H9 (cell line): ENCODE measurements around the gene AADAC. TPM values are rescaled to one million over a fixed set of nuclear protein-coding genes. Genes with fewer than 3 reads are reported as not detected.

Experiments
- DNase-seq: peaks from one replicate; pipeline ENCODE4 v3.0.0-alpha.2; 2017
- H2AFZ ChIP-seq: one replicate; pipeline ENCODE4 v1.6.1; 2013; ENCODE audit warnings: mild to moderate bottlenecking, low read length, control low read depth, moderate library complexity
- H2AK5ac ChIP-seq: 2 replicates; pipeline ENCODE4 v1.6.1; 2013; ENCODE audit warnings: low read length, control low read depth, mixed read lengths; ENCODE audit not compliant: insufficient read length
- H2BK120ac ChIP-seq: one replicate; pipeline ENCODE4 v1.6.1; 2013; ENCODE audit warnings: low read depth, mild to moderate bottlenecking, low read length, control low read depth, inconsistent platforms; ENCODE audit not compliant: poor library complexity, severe bottlenecking
- H2BK12ac ChIP-seq: 2 replicates; pipeline ENCODE4 v1.6.1; 2013; ENCODE audit warnings: low read length, control low read depth, mixed read lengths, low read depth; ENCODE audit not compliant: insufficient read length
- H2BK15ac ChIP-seq: 2 replicates; pipeline ENCODE4 v1.6.1; 2013; ENCODE audit warnings: low read depth, low read length, control low read depth
- H2BK20ac ChIP-seq: one replicate; pipeline ENCODE4 v1.6.1; 2013; ENCODE audit warnings: low read depth, mild to moderate bottlenecking, low read length, control low read depth, inconsistent platforms; ENCODE audit not compliant: poor library complexity, severe bottlenecking
- H2BK5ac ChIP-seq: 2 replicates; pipeline ENCODE4 v1.6.1; 2013; ENCODE audit warnings: low read length, control low read depth, mixed read lengths; ENCODE audit not compliant: insufficient read length
- H3K14ac ChIP-seq: 2 replicates; pipeline ENCODE4 v1.6.1; 2013; ENCODE audit warnings: low read length, control low read depth; ENCODE audit not compliant: insufficient read depth
- H3K18ac ChIP-seq: 2 replicates; pipeline ENCODE4 v1.6.1; 2013; ENCODE audit warnings: low read depth, mild to moderate bottlenecking, mixed read lengths, low read length, control low read depth; ENCODE audit not compliant: insufficient read length
- H3K23ac ChIP-seq: 2 replicates; pipeline ENCODE4 v1.6.1; 2013; ENCODE audit warnings: low read length, control low read depth, mixed read lengths, low read depth; ENCODE audit not compliant: insufficient read length
- H3K23me2 ChIP-seq: 2 replicates; pipeline ENCODE4 v1.6.1; 2013; ENCODE audit warnings: low read depth, mild to moderate bottlenecking, mixed read lengths, low read length, control low read depth; ENCODE audit not compliant: insufficient read length, poor library complexity, severe bottlenecking
- H3K27ac ChIP-seq: 2 replicates; pipeline ENCODE4 v1.5.1; 2013; ENCODE audit warnings: low read length, control low read depth, mixed read lengths, low read depth; ENCODE audit not compliant: insufficient read length
- H3K27me3 ChIP-seq: 2 replicates; pipeline ENCODE4 v1.6.1; 2013; ENCODE audit warnings: low read length, control low read depth, inconsistent platforms; ENCODE audit not compliant: insufficient read depth
- H3K4ac ChIP-seq: 2 replicates; pipeline ENCODE4 v1.6.1; 2013; ENCODE audit warnings: low read depth, mild to moderate bottlenecking, control low read depth, inconsistent platforms, low read length, moderate library complexity
- H3K4me1 ChIP-seq: 2 replicates; pipeline ENCODE4 v1.6.1; 2013; ENCODE audit warnings: low read length, control low read depth, inconsistent platforms; ENCODE audit not compliant: insufficient read depth
- H3K4me2 ChIP-seq: 2 replicates; pipeline ENCODE4 v1.6.1; 2013; ENCODE audit warnings: low read length, control low read depth, mixed read lengths; ENCODE audit not compliant: insufficient read length, insufficient read depth
- H3K56ac ChIP-seq: 2 replicates; pipeline ENCODE4 v1.6.1; 2013; ENCODE audit warnings: low read depth, mild to moderate bottlenecking, mixed read lengths, low read length, control low read depth; ENCODE audit not compliant: insufficient read length
- H3K79me1 ChIP-seq: 2 replicates; pipeline ENCODE4 v1.6.1; 2013; ENCODE audit warnings: low read depth, mild to moderate bottlenecking, moderate library complexity, low read length, control low read depth, inconsistent platforms; ENCODE audit not compliant: insufficient read depth, poor library complexity, severe bottlenecking
- H3K79me2 ChIP-seq: 2 replicates; pipeline ENCODE4 v1.6.1; 2013; ENCODE audit warnings: low read length, control low read depth, inconsistent platforms; ENCODE audit not compliant: insufficient read depth
- H3K9ac ChIP-seq: 2 replicates; pipeline ENCODE4 v1.6.1; 2013; ENCODE audit warnings: low read length, control low read depth, mixed read lengths; ENCODE audit not compliant: insufficient read length; ENCODE audit errors: extremely low read depth
- H3K9me3 ChIP-seq: one replicate; pipeline ENCODE4 v1.6.1; 2013; ENCODE audit warnings: low read depth, low read length, inconsistent platforms; ENCODE audit not compliant: control insufficient read depth
- H3T11ph ChIP-seq: one replicate; pipeline ENCODE4 v1.6.1; 2013; ENCODE audit warnings: mild to moderate bottlenecking, low read length, control low read depth, inconsistent platforms
- H4K20me1 ChIP-seq: one replicate; pipeline ENCODE4 v1.6.1; 2013; ENCODE audit not compliant: control insufficient read depth, insufficient read length, insufficient read depth
- H4K5ac ChIP-seq: 2 replicates; pipeline ENCODE4 v1.6.1; 2013; ENCODE audit warnings: low read depth, mild to moderate bottlenecking, mixed read lengths, low read length, control low read depth; ENCODE audit not compliant: insufficient read length
- H4K8ac ChIP-seq: replicated peaks from 2 replicates; pipeline ENCODE4 v1.6.1; 2013; ENCODE audit warnings: low read length, control low read depth, mixed read lengths, low read depth; ENCODE audit not compliant: insufficient read length
- H4K91ac ChIP-seq: 2 replicates; pipeline ENCODE4 v1.6.1; 2013; ENCODE audit warnings: low read depth, mild to moderate bottlenecking, moderate library complexity, mixed read lengths, low read length, control low read depth; ENCODE audit not compliant: insufficient read length
- H3K27ac Mint-ChIP-seq, 3 experiments: 2 replicates in 2 of 3; 3 replicates in 1 of 3; pipeline ENCODE4 v1.8.0; 2020 to 2021; ENCODE audit warnings: mixed read lengths in 3 of 3, mild to moderate bottlenecking in 1 of 3, moderate library complexity in 1 of 3
- H3K27me3 Mint-ChIP-seq: 2 replicates; pipeline ENCODE4 v1.8.0; 2021; ENCODE audit warnings: low read depth, mild to moderate bottlenecking, moderate library complexity, mixed read lengths
- H3K36me3 Mint-ChIP-seq, 3 experiments: 2 replicates in 2 of 3; 3 replicates in 1 of 3; pipeline ENCODE4 v1.8.0; 2020 to 2021; ENCODE audit warnings: low read depth in 3 of 3, mixed read lengths in 3 of 3; ENCODE audit not compliant: insufficient read depth in 1 of 3
- H3K4me1 Mint-ChIP-seq, 2 experiments: 2 replicates each; pipeline ENCODE4 v1.8.0; 2020; ENCODE audit warnings: mixed read lengths in 2 of 2
- H3K4me3 Mint-ChIP-seq, 2 experiments: 2 replicates in 1 of 2; 3 replicates in 1 of 2; pipeline ENCODE4 v1.8.0; 2020 to 2021; ENCODE audit warnings: mild to moderate bottlenecking in 2 of 2, mixed read lengths in 2 of 2, moderate library complexity in 1 of 2
- H3K9me3 Mint-ChIP-seq, 2 experiments: 2 replicates in 1 of 2; 3 replicates in 1 of 2; pipeline ENCODE4 v1.8.0; 2020; ENCODE audit warnings: mild to moderate bottlenecking in 2 of 2, mixed read lengths in 2 of 2, moderate library complexity in 1 of 2
- WGBS: extraction: QIAGEN DNeasy Blood & Tissue Kit; methylation state at CpG from one replicate; pipeline ENCODE4 v1.1.7; 2013; ENCODE audit warnings: missing lambda C conversion rate, low lambda C conversion rate, mixed read lengths; ENCODE audit not compliant: insufficient read length; ENCODE audit errors: extremely low coverage; 5-methylcytosine and 5-hydroxymethylcytosine counted together
- total RNA-seq: library from RNA; stranded (reverse); gene quantifications from 2 replicates; pipeline ENCODE4 v1.2.1, GENCODE V29; 2021
- TF ChIP-seq, protein P1 (sequence below): fragments of 200-600 bp; sonication (generic); conservative IDR thresholded peaks from 3 replicates; pipeline ENCODE4 v1.8.0; 2021; ENCODE audit warnings: antibody characterized with exemption, mild to moderate bottlenecking

Gene AADAC
- total RNA-seq, 1 experiment from 2014 or later: not detected

DNA sequence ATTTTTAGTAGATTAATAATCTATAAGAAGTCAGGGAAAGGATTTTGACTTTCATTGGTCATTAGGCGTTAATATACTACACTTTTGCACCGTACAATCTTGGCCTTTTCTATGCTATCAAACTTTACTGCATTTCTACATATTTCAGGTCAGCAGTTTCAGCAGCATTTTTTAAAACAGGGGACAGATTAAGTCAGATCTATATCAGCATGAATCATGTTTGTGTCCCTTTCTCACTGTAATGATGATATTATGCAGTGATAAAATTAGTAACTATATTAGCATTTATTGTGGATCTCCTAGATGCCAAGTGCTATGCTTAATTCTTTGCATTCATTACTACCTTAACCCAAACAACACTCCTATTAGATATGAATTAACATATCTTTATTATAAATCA lies 20.3 kb upstream of the AADAC start:
- no peaks in the 10 kb centered on the region for H3K79me1 ChIP-seq
- no peak overlapping the region for H3K4me3 Mint-ChIP-seq
- H3K79me2 ChIP-seq: no peaks in the 10 kb centered on the region
- H3K9me3 ChIP-seq: no peaks in the 10 kb centered on the region
- no peak overlapping the region for H2BK12ac ChIP-seq
- no peak overlapping the region for H2AFZ ChIP-seq
- no peak overlapping the region for H3K56ac ChIP-seq
- TF ChIP-seq, protein P1, sequence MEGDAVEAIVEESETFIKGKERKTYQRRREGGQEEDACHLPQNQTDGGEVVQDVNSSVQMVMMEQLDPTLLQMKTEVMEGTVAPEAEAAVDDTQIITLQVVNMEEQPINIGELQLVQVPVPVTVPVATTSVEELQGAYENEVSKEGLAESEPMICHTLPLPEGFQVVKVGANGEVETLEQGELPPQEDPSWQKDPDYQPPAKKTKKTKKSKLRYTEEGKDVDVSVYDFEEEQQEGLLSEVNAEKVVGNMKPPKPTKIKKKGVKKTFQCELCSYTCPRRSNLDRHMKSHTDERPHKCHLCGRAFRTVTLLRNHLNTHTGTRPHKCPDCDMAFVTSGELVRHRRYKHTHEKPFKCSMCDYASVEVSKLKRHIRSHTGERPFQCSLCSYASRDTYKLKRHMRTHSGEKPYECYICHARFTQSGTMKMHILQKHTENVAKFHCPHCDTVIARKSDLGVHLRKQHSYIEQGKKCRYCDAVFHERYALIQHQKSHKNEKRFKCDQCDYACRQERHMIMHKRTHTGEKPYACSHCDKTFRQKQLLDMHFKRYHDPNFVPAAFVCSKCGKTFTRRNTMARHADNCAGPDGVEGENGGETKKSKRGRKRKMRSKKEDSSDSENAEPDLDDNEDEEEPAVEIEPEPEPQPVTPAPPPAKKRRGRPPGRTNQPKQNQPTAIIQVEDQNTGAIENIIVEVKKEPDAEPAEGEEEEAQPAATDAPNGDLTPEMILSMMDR: no peak
- no peak overlapping the region for H2BK5ac ChIP-seq
- no peaks in the 10 kb centered on the region for H3K4me1 Mint-ChIP-seq
- no peak overlapping the region for H3K14ac ChIP-seq
- no peaks in the 10 kb centered on the region for H3K27me3 Mint-ChIP-seq
- no peak overlapping the region for H3K27ac Mint-ChIP-seq
- no peak overlapping the region for H3K9ac ChIP-seq
- H3K9me3 Mint-ChIP-seq: peaks cover 0 to 3% of the 10 kb centered on the region in 2 experiments; a peak in 3 of 5 replicates
- H2BK120ac ChIP-seq: no peak overlapping the region
- H2BK15ac ChIP-seq: no peak overlapping the region
- H3K23ac ChIP-seq: no peak overlapping the region
- H4K8ac ChIP-seq: no peak overlapping the region
- no peak overlapping the region for H2BK20ac ChIP-seq
- peaks cover 0 to 4% (median 0%) of the 10 kb centered on the region in 3 experiments; a peak in 1 of 7 replicates for H3K36me3 Mint-ChIP-seq
- H3K27ac ChIP-seq: no peak overlapping the region
- H2AK5ac ChIP-seq: no peak overlapping the region
- H3K4me2 ChIP-seq: no peak overlapping the region
- no peak overlapping the region for H4K5ac ChIP-seq
- H3K27me3 ChIP-seq: no peaks in the 10 kb centered on the region
- no peak for DNase-seq
- H3K18ac ChIP-seq: no peak overlapping the region
- H3K4ac ChIP-seq: no peak overlapping the region
- H4K91ac ChIP-seq: no peak overlapping the region
- no peaks in the 10 kb centered on the region for H4K20me1 ChIP-seq
- H3K4me1 ChIP-seq: no peaks in the 10 kb centered on the region
- no peak overlapping the region for H3T11ph ChIP-seq
- no CpG with 5 or more reads among the region's 2 CpGs for whole genome bisulfite sequencing
- no peaks in the 10 kb centered on the region for H3K23me2 ChIP-seq
